ENCODE results near the gene MYO5C. TPM values are rescaled to one million over a fixed set of nuclear protein-coding genes. Genes with fewer than 3 reads are reported as not detected.

The MYO5C gene
- total and polyA plus RNA-seq, 2 of the 8 experiments (the other 6 are each of a cell fraction or from before 2014, with no cell fraction given), result 8.2 to 26.7 TPM

DNA sequence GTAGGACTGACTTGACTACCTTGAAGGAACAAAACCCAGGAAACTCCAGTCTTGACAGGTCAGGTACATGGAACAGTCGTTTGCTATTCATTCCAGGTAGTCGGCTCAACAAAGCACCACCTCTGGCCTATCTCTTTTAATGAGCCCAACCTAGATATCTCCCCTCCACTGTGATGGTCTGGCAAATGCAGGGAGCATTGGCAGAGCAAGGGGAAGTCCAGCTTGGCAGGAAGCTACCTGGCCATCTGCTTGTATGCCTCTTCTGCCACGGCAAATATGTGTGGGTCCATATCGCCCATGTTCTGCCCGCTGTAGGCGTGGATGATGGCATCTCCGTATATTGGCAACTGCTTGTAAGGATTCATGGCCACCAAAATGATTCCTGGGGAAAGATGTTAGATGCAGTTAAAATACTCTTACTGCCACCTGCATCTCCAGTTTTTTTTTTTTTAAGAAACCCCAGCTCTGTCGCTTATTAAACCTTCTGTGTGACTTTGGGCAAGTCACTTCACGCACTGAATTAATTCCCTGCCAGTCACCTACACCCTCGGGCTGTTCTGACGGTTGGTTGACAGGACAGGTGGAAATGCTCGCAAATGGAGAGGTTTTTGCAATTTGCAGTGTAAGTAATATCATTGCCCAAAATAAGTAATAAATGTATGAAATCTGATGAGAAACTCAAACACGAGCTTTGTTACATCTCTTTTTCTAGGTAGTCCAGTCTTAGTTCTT lies 16.8 kb downstream of the MYO5C start:
- no peak overlapping the region for H2BK15ac ChIP-seq (ENCODE audit: low read length)
- no peaks in the 10 kb centered on the region for H3K79me1 ChIP-seq (ENCODE audit: low read depth, low read length)
- no peaks in the 10 kb centered on the region; a peak in 1 of 7 replicates for H3K27me3 ChIP-seq (replicated peaks in 1 of 4; ENCODE audit: control insufficient read depth in 3 of 4, extremely low read depth in 1 of 4, insufficient read depth in 3 of 4, low read length in 3 of 4)
- peaks cover 13 to 54% (median 34%) of the 10 kb centered on the region in 4 experiments for H3K36me3 ChIP-seq (ENCODE audit: control insufficient read depth in 2 of 4, insufficient read depth in 4 of 4, low read length in 3 of 4)
- no peak overlapping the region for H3K4me3 ChIP-seq (ENCODE audit: extremely low read depth in 1 of 4, insufficient read depth in 2 of 4, low read depth in 3 of 4, low read length in 4 of 4)
- H3K9ac ChIP-seq (replicated peaks in 1 of 4; ENCODE audit: extremely low read depth in 1 of 4, low read depth in 3 of 4, low read length in 3 of 4), result no peak overlapping the region
- ChIA-PET CTCF (ENCODE audit: partially characterized antibody) (interaction anchor here (0.7 to 4.0 kb wide), 9 partner anchors 10 to 455 kb away, joined by 3 to 33 read pairs (median 6); partner anchors contain the start of gene MYO5C), POLR2A (ENCODE audit: partially characterized antibody) (interaction anchor here (0.6 to 2.6 kb wide), 3 partner anchors 9 to 292 kb away, joined by 3 to 8 read pairs (median 4); no protein-coding TSS in a partner anchor)
- H3K4ac ChIP-seq (replicated peaks; ENCODE audit: insufficient read length, low read depth, low read length), result no peak overlapping the region
- H4K91ac ChIP-seq (replicated peaks; ENCODE audit: insufficient read length, low read length), result no peak overlapping the region
- no peaks in the 10 kb centered on the region for H3K9me3 ChIP-seq (ENCODE audit: insufficient read depth in 2 of 2, low read depth in 1 of 2, low read length in 1 of 2)
- no peak overlapping the region for H2AK5ac ChIP-seq (ENCODE audit: low read depth, low read length)
- no peak overlapping the region for H2AFZ ChIP-seq (ENCODE audit: low read length)
- no peak overlapping the region for H3K18ac ChIP-seq (ENCODE audit: extremely low read depth, low read length)
- no peak overlapping the region for H3K23ac ChIP-seq (ENCODE audit: insufficient read length)
- WGBS, 2 experiments (ENCODE audit: extremely low coverage in 1 of 2, insufficient coverage in 1 of 2, insufficient read length in 1 of 2, insufficient replicate concordance in 2 of 2, low coverage in 1 of 2, low lambda C conversion rate in 2 of 2, missing lambda C conversion rate in 1 of 2), result 89% methylated on average over 13 of the region's 13 CpGs; no CpG with 5 or more reads in 1 of the 2 experiments
- H3K23me2 ChIP-seq (ENCODE audit: low read depth, low read length), result no peaks in the 10 kb centered on the region; the same call in 1 of the 2 replicates
- no peak overlapping the region for H3K14ac ChIP-seq (ENCODE audit: insufficient read length)
- H2BK12ac ChIP-seq (ENCODE audit: low read depth, low read length), result no peak overlapping the region
- H3K56ac ChIP-seq (replicated peaks; ENCODE audit: insufficient read length, low read depth, low read length), result no peak overlapping the region
- no peak for FAIRE-seq
- H3K4me1 ChIP-seq (replicated peaks in 1 of 4; ENCODE audit: control insufficient read depth in 3 of 4, insufficient read depth in 4 of 4, low read length in 3 of 4), result no peaks in the 10 kb centered on the region
- no peak overlapping the region for H2BK20ac ChIP-seq (ENCODE audit: low read length)
- H2BK5ac ChIP-seq (ENCODE audit: low read depth, low read length), result no peak overlapping the region
- no peak overlapping the region for H3K4me2 ChIP-seq (ENCODE audit: insufficient read depth in 1 of 2, low read depth in 2 of 2, low read length in 2 of 2)
- no peak overlapping the region for H4K5ac ChIP-seq (ENCODE audit: insufficient read length, low read depth, low read length)
- H3K79me2 ChIP-seq (ENCODE audit: control insufficient read depth in 1 of 2, insufficient read depth in 2 of 2, low read length in 2 of 2), result no peaks in the 10 kb centered on the region
- H4K20me1 ChIP-seq (replicated peaks in 1 of 2; ENCODE audit: control insufficient read depth in 1 of 2, insufficient read depth in 2 of 2, low read length in 2 of 2), result peaks cover 0 to 1% of the 10 kb centered on the region in 2 experiments
- no peak overlapping the region for H3K27ac ChIP-seq (ENCODE audit: low read depth, low read length)
- H2BK120ac ChIP-seq (replicated peaks; ENCODE audit: low read depth, low read length), result no peak overlapping the region
- no peak overlapping the region for H4K8ac ChIP-seq (ENCODE audit: extremely low read depth, insufficient read depth, low read length)
- DNase-seq (ENCODE audit: low read depth in 1 of 2, low spot score in 2 of 2), result no peak
- TF ChIP-seq RXRA (IDR thresholded peaks at IDR 0.05; ENCODE audit: insufficient read depth, low read depth, low read length) (no peak), SUZ12 (IDR thresholded peaks at IDR 0.05; ENCODE audit: low read length) (no peak), PHF8 (conservative IDR thresholded peaks at IDR 0.05; ENCODE audit: low read depth, low read length) (no peak), CTBP2 (IDR thresholded peaks at IDR 0.05; ENCODE audit: borderline replicate concordance, insufficient read depth, insufficient read length, low read length) (no peak), TEAD4 (IDR thresholded peaks at IDR 0.05; ENCODE audit: low read depth, low read length) (no peak), EP300 (IDR thresholded peaks at IDR 0.05; ENCODE audit: borderline replicate concordance in 1 of 2, low read depth in 2 of 2, low read length in 2 of 2) (no peak), TBP (IDR thresholded peaks at IDR 0.05; ENCODE audit: low read depth, low read length) (no peak), ZNF274 (IDR thresholded peaks at IDR 0.05; ENCODE audit: borderline replicate concordance, extremely low read depth, low read length) (no peak), HDAC2 (IDR thresholded peaks at IDR 0.05; ENCODE audit: borderline replicate concordance in 1 of 2, low read depth in 2 of 2, low read length in 2 of 2) (no peak), TCF12 (IDR thresholded peaks at IDR 0.05; ENCODE audit: low read depth, low read length) (no peak), JUN (IDR thresholded peaks at IDR 0.05; ENCODE audit: low read depth, low read length) (no peak), POLR2AphosphoS5 (IDR thresholded peaks at IDR 0.05; ENCODE audit: low read depth, low read length) (no peak)

Measured in H1 (cell line).